Upper lobe of right lung (tissue), 1 donor: ENCODE results near the gene ZNF613. TPM values are rescaled to one million over a fixed set of nuclear protein-coding genes. Genes with fewer than 3 reads are reported as not detected.
"Not testable (repeated sequence)": the region's sequence is repeated elsewhere in the genome, so short reads cannot be mapped to it uniquely, and the experiment has no call there.

ENCODE experiments used
- ATAC-seq: fragments of 200-7000 bp; cut with Tn5 transposase; one replicate; pipeline ENCODE4 v1.9.1; 2020; ENCODE audit warnings: mild to moderate bottlenecking, moderate library complexity
- DNase-seq: peaks from one replicate; pipeline ENCODE4 v3.0.0-alpha.2; 2020
- H3K27ac ChIP-seq: fragments of 200-600 bp; one replicate; pipeline ENCODE4 v1.8.0; 2022
- H3K27me3 ChIP-seq: fragments of 200-600 bp; one replicate; pipeline ENCODE4 v1.8.0; 2022; ENCODE audit warnings: mild to moderate bottlenecking
- H3K36me3 ChIP-seq: fragments of 200-600 bp; one replicate; pipeline ENCODE4 v1.8.0; 2022
- H3K4me1 ChIP-seq: fragments of 200-600 bp; one replicate; pipeline ENCODE4 v1.8.0; 2022
- H3K4me3 ChIP-seq: fragments of 200-600 bp; one replicate; pipeline ENCODE4 v1.8.0; 2022; ENCODE audit warnings: mild to moderate bottlenecking
- H3K9me3 ChIP-seq: fragments of 200-600 bp; one replicate; pipeline ENCODE4 v1.8.0; 2022
- CTCF ChIP-seq: fragments of 200-600 bp; IDR thresholded peaks from one replicate; pipeline ENCODE4 v1.8.0; 2022; ENCODE audit warnings: antibody characterized with exemption
- intact Hi-C: fragments of 100-400 bp; cut with DNase I; formaldehyde crosslinking; loops from one replicate; pipeline ENCODE4 v1.11.0; 2022
- total RNA-seq: library from RNA; stranded (reverse); fragmentation: NEBNext Ultra II Directional; extraction: Animal tissue kit (Norgen Biotek cat#: 25700); gene quantifications from one replicate; pipeline ENCODE4 v1.2.1, GENCODE V29; 2021
- donor health status: DM: no; HTN: yes; CAD: no; lungs with severe emphysema.

The ZNF613 gene
- total RNA-seq, 1 donor from 2014 or later: 5.8 TPM

DNA sequence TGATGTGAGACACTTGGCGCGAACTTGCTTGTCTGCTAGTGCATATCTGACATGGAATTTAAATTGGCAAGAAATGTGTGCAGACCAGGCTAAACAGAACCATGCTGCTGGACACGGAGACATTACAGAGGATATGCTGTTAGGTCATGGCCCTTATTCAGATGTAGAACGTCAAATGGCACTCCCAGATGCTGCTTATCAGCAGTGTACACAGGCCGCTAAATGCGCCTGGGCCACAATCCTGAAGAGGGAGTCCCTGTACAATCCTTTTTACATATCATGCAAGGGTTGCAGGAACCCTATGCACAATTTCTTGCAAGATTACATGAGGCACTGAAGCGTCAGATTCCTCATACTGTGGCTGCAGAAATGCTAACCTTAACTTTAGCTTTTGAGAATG, 50.1 kb downstream of the ZNF613 start:
- DNase-seq: no peak
- peaks cover 78% of the 10 kb centered on the region for H3K9me3 ChIP-seq
- H3K36me3 ChIP-seq: peaks cover 17% of the 10 kb centered on the region

GRCh38 chr19:51978882-51979281, 51.6 kb downstream of the ZNF613 start:
- Histone ChIP-seq H3K4me1 (no peaks in the 10 kb centered on the region), H3K9me3 (peaks cover 71% of the 10 kb centered on the region), H3K27ac (no peak overlapping the region), H3K27me3 (no peaks in the 10 kb centered on the region), H3K36me3 (peaks cover 5% of the 10 kb centered on the region), H3K4me3 (no peak overlapping the region)
- TF ChIP-seq CTCF: no peak
- ATAC-seq: no peak
- no peak for DNase-seq
- intact Hi-C loops: no loop called here

More for the DNA sequence above, 50.1 kb downstream of the ZNF613 start:
- ATAC-seq: no peak
- Histone ChIP-seq H3K27ac (no peak overlapping the region), H3K27me3 (no peaks in the 10 kb centered on the region), H3K4me3 (no peak overlapping the region), H3K4me1 (no peaks in the 10 kb centered on the region)
- intact Hi-C loops: no loop called here
- no peak for TF ChIP-seq CTCF

GRCh38 chr19:51980116-51980736, 53.0 kb downstream of the ZNF613 start:
- TF ChIP-seq CTCF: no peak
- Histone ChIP-seq H3K4me1 (peaks cover 7% of the 10 kb centered on the region), H3K27me3 (no peaks in the 10 kb centered on the region), H3K36me3 (no peaks in the 10 kb centered on the region), H3K9me3 (peaks cover 69% of the 10 kb centered on the region), H3K27ac (no peak overlapping the region), H3K4me3 (no peak overlapping the region)
- intact Hi-C loops: no loop called here
- DNase-seq: no peak
- ATAC-seq: no peak

- H3K27me3 ChIP-seq, H3K27ac ChIP-seq, ATAC-seq, H3K36me3 ChIP-seq, intact Hi-C loops, H3K4me3 ChIP-seq, DNase-seq: not testable (repeated sequence)
- peaks cover 11% of the 10 kb centered on the region for H3K4me1 ChIP-seq
- peaks cover 62% of the 10 kb centered on the region for H3K9me3 ChIP-seq
These were observed 53.7 kb downstream of the ZNF613 start for GRCh38 chr19:51980926-51981325.

DNA sequence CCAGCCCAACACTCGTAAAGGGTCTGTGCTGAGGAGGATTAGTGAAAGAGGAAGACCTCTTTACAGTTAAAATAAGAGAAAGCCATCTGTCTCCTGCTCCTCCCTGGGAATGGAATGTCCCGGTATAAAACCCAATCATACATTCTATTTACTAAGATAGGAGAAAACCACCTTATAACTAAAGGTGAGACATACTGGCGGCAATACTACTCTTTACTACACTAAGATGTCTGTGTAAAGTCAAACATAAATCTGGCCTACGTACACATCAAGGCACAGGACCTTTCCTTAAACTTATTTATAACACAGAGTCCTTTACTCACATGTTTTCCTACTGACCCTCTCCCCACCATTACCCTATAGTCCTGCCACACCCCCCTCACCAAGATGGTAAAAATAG, 56.1 kb downstream of the ZNF613 start:
- no peak for DNase-seq
- no peak for ATAC-seq
- Histone ChIP-seq H3K4me1 (peaks cover 11% of the 10 kb centered on the region), H3K27ac (no peak overlapping the region), H3K4me3 (no peak overlapping the region), H3K9me3 (peaks cover 38% of the 10 kb centered on the region), H3K27me3 (no peaks in the 10 kb centered on the region), H3K36me3 (no peaks in the 10 kb centered on the region)
- no peak for TF ChIP-seq CTCF
- intact Hi-C loops: no loop called here

DNA sequence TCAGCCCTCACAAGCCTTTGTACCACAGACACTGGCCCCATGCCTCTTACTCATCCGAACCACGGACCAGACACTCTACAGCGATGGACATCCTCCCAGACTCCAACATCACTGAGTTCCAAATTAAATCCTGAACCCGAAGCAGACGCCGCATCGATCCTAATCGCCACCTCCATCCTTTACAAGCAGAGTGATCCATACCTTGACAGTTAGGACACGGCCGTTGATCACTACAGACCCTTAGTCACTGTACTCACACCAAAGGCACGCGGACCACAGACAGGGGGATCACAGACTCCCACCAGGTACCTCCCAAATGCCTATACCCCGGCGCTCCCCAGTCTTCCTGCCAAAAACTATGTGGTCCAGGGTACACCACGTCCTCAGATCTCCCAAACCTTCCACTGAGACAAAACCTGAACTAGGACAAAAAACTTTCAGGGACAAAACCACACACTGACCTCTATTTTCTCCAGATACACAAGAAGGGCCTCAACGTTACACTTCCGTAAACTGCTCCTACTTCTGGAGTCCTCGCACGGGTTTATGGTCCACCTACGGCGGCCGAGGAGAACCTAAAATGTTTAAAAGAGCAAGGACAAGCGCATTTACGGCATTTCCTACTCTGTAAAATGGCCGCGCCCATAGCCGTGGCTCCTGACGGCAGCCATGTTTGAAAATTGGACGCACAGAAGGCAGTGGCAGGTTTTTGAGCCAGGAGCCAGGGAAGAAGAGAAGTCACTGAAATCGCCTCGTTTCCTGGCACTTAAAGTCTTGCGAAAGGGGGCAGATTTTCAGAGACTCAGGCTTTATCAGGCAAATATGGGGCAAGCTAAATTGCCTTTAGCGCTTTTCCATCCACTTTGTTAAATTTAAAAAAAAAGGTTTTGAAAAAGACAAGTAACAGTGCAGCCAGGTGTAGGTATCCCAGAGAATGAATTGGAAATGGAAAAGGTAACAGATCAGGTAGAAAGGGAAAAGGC, 59.3 kb downstream of the ZNF613 start, which contains the start of gene ZNF350:
TSS of gene ZNF350 (minus strand) at position 532 of the 983 bp plus-strand sequence. CDS start 12,480 bp downstream, outside the sequence.
- H3K27me3 ChIP-seq: no peaks in the 10 kb centered on the region
- DNase-seq: peak; percentile 92
- no peaks in the 10 kb centered on the region for H3K36me3 ChIP-seq
- peaks cover 41% of the 10 kb centered on the region for H3K9me3 ChIP-seq
- TF ChIP-seq CTCF: no peak
- ATAC-seq: peak; percentile 100
- peak within 1 kb of the TSS; percentile 88 for H3K27ac ChIP-seq
- H3K4me1 ChIP-seq: peaks cover 11% of the 10 kb centered on the region
- peak within 1 kb of the TSS; percentile 82 for H3K4me3 ChIP-seq
- intact Hi-C loops: no loop called here
